NT2/D1 (cell line): Measurements from ENCODE around the gene MBTPS1.

ENCODE experiments used
- SUZ12 ChIP-seq: IDR thresholded peaks from 2 replicates; pipeline ENCODE4 v1.6.1; 2011; ENCODE audit not compliant: insufficient read length, insufficient read depth; ENCODE audit errors: extremely low read depth
- YY1 ChIP-seq: IDR thresholded peaks from 2 replicates; pipeline ENCODE4 v1.6.1; 2011; ENCODE audit not compliant: insufficient read length, insufficient read depth
- ZNF274 ChIP-seq: IDR thresholded peaks from 2 replicates; pipeline ENCODE4 v1.6.1; 2011; ENCODE audit warnings: mild to moderate bottlenecking, low read depth, low read length

DNA sequence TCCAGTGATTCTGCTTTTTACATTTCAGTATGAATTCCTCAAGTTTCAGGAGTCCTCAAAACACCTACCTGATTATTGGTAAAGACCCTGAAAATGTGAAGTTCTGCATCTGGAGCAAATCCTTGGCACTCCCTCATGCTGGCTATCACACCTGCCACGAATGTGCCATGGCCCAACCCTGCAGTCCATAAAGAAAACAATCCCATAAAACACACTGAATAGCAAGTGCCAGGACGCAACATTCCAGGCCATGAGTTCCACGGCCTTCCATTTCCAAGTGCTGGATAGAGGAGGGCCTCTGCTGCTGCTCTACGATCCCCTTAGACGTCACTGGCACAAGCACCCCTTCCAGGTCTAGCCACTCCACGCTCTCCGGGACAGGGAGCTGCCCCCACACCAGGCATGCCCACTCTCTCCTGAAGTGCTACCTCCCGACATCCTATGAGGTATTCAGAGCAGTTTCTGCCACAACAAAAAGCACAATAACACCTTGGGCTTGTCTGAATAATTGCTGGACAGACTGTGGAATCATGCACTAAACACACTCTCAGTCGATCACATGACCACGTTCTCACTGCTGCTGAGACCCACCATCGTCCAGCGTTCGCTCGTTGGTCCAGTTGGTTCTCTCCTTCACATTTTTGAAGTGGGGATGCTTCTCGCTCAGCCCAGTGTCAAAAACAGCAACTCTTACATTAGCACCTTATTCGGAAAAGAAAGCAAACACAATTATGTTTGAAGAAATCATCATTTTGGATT, 23.4 kb downstream of the MBTPS1 start:
- TF ChIP-seq YY1 (no peak), ZNF274 (no peak), SUZ12 (no peak)
